Astrocyte (in vitro differentiated cells and primary cell): ENCODE results near the gene PEX14.

ENCODE experiments used
- CTCF ChIP-seq: IDR thresholded peaks from 2 replicates; pipeline ENCODE4 v1.5.1; 2011; ENCODE audit warnings: low read depth, mild to moderate bottlenecking, inconsistent platforms, low read length, moderate library complexity; ENCODE audit not compliant: insufficient read depth
- EZH2 ChIP-seq: IDR thresholded peaks from 2 replicates; pipeline ENCODE4 v1.6.1; 2012; ENCODE audit warnings: mild to moderate bottlenecking, low read length, inconsistent platforms; ENCODE audit not compliant: insufficient read depth

GRCh38 chr1:10634428-10635084 is 159.8 kb downstream of the PEX14 start:
- TF ChIP-seq CTCF (no peak), EZH2 (no peak)
